Liver (tissue), 3 donors: ENCODE results near the gene CDC14A.

Experiments used
- FOXA1 ChIP-seq: IDR thresholded peaks from 2 replicates; pipeline ENCODE4 v1.6.1; 2016; ENCODE audit warnings: antibody characterized with exemption
- JUND ChIP-seq, 2 donors: IDR thresholded peaks; 2 replicates each; pipeline ENCODE4 v1.6.1; 2016; ENCODE audit warnings: antibody characterized with exemption in 2 of 2
- RAD21 ChIP-seq, 2 donors: IDR thresholded peaks; 2 replicates each; pipeline ENCODE4 v1.6.1; 2016; ENCODE audit warnings: antibody characterized with exemption in 2 of 2, mild to moderate bottlenecking in 2 of 2
- RXRA ChIP-seq, 2 donors: IDR thresholded peaks; 2 replicates each; pipeline ENCODE4 v1.6.1; 2017 to 2018; ENCODE audit warnings: antibody characterized with exemption in 2 of 2, mild to moderate bottlenecking in 1 of 2
- SP1 ChIP-seq: IDR thresholded peaks from 2 replicates; pipeline ENCODE4 v1.6.1; 2018; ENCODE audit warnings: antibody characterized with exemption, mild to moderate bottlenecking
- TAF1 ChIP-seq: conservative IDR thresholded peaks from 2 replicates; pipeline ENCODE4 v1.6.1; 2016; ENCODE audit warnings: antibody characterized with exemption, mild to moderate bottlenecking
- TF ChIP-seq, protein P1 (sequence below): IDR thresholded peaks from 2 replicates; pipeline ENCODE4 v1.6.1; 2016; ENCODE audit warnings: antibody characterized with exemption, mild to moderate bottlenecking
- TF ChIP-seq, protein P2 (sequence below): fragments of 150-350 bp; IDR thresholded peaks from 2 replicates; pipeline ENCODE4 v1.5.1; 2017; ENCODE audit warnings: improper control_type of control experiment, low read depth, low read length; ENCODE audit not compliant: missing input control
- TF ChIP-seq, protein P3 (sequence below): IDR thresholded peaks from 2 replicates; pipeline ENCODE4 v1.6.1; 2016; ENCODE audit warnings: antibody characterized with exemption
- TF ChIP-seq, protein P4 (sequence below): IDR thresholded peaks from 2 replicates; pipeline ENCODE4 v1.6.1; 2016; ENCODE audit warnings: antibody characterized with exemption
- donor health status: healthy.
- donor health status: healthy.

DNA sequence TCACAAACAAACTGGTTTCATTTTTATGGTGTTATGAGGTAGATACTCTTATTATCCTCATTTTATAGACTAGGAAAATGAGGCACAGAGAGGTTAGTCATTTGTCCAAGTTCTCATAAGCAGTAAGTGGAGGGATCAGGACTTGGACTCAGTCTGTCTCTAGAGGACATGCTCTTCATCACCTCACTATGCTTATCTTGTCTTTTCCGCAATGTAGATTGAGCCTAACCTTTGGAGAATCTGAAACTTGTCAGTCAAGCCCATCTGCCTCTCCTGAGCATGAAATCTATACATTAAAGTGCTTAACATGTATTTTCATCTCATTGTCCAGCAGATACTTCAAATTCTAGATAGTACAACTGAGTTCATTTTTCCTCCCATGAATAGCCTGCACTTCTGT lies 11.8 kb upstream of the CDC14A start:
- TF ChIP-seq, protein P1, sequence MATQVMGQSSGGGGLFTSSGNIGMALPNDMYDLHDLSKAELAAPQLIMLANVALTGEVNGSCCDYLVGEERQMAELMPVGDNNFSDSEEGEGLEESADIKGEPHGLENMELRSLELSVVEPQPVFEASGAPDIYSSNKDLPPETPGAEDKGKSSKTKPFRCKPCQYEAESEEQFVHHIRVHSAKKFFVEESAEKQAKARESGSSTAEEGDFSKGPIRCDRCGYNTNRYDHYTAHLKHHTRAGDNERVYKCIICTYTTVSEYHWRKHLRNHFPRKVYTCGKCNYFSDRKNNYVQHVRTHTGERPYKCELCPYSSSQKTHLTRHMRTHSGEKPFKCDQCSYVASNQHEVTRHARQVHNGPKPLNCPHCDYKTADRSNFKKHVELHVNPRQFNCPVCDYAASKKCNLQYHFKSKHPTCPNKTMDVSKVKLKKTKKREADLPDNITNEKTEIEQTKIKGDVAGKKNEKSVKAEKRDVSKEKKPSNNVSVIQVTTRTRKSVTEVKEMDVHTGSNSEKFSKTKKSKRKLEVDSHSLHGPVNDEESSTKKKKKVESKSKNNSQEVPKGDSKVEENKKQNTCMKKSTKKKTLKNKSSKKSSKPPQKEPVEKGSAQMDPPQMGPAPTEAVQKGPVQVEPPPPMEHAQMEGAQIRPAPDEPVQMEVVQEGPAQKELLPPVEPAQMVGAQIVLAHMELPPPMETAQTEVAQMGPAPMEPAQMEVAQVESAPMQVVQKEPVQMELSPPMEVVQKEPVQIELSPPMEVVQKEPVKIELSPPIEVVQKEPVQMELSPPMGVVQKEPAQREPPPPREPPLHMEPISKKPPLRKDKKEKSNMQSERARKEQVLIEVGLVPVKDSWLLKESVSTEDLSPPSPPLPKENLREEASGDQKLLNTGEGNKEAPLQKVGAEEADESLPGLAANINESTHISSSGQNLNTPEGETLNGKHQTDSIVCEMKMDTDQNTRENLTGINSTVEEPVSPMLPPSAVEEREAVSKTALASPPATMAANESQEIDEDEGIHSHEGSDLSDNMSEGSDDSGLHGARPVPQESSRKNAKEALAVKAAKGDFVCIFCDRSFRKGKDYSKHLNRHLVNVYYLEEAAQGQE: no peak
- TF ChIP-seq, protein P2, sequence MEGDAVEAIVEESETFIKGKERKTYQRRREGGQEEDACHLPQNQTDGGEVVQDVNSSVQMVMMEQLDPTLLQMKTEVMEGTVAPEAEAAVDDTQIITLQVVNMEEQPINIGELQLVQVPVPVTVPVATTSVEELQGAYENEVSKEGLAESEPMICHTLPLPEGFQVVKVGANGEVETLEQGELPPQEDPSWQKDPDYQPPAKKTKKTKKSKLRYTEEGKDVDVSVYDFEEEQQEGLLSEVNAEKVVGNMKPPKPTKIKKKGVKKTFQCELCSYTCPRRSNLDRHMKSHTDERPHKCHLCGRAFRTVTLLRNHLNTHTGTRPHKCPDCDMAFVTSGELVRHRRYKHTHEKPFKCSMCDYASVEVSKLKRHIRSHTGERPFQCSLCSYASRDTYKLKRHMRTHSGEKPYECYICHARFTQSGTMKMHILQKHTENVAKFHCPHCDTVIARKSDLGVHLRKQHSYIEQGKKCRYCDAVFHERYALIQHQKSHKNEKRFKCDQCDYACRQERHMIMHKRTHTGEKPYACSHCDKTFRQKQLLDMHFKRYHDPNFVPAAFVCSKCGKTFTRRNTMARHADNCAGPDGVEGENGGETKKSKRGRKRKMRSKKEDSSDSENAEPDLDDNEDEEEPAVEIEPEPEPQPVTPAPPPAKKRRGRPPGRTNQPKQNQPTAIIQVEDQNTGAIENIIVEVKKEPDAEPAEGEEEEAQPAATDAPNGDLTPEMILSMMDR: no peak
- TF ChIP-seq SP1: no peak
- TF ChIP-seq, protein P3, sequence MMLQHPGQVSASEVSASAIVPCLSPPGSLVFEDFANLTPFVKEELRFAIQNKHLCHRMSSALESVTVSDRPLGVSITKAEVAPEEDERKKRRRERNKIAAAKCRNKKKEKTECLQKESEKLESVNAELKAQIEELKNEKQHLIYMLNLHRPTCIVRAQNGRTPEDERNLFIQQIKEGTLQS: no peak
- TF ChIP-seq RXRA (IDR thresholded peaks at IDR 0.05): no peak
- TF ChIP-seq JUND (IDR thresholded peaks at IDR 0.05): no peak
- TF ChIP-seq, protein P4, sequence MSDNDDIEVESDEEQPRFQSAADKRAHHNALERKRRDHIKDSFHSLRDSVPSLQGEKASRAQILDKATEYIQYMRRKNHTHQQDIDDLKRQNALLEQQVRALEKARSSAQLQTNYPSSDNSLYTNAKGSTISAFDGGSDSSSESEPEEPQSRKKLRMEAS: no peak
- no peak for TF ChIP-seq RAD21 (IDR thresholded peaks at IDR 0.05)
- no peak for TF ChIP-seq FOXA1
- TF ChIP-seq TAF1: no peak
